ENCODE data around the gene EHBP1.

The EHBP1 gene

GRCh38 chr2:63049211-63049969 is 343.9 kb downstream of the EHBP1 start:
- no peak overlapping the region for H3K27ac Mint-ChIP-seq
- intact Hi-C loops (cut with micrococcal nuclease): no loop called here
- peaks cover 62% of the 10 kb centered on the region for H3K4me1 Mint-ChIP-seq (ENCODE audit: low read depth)
- peaks cover 95% of the 10 kb centered on the region for H3K27me3 Mint-ChIP-seq
- H3K36me3 Mint-ChIP-seq (ENCODE audit: low read depth): no peaks in the 10 kb centered on the region
- no peaks in the 10 kb centered on the region for H3K9me3 Mint-ChIP-seq
- H3K4me3 Mint-ChIP-seq: peak overlapping the region; percentile 70

GRCh38 chr2:63049970-63050333 is 344.4 kb downstream of the EHBP1 start:
- H3K36me3 Mint-ChIP-seq (ENCODE audit: low read depth): no peaks in the 10 kb centered on the region
- peaks cover 96% of the 10 kb centered on the region for H3K27me3 Mint-ChIP-seq
- H3K9me3 Mint-ChIP-seq: no peaks in the 10 kb centered on the region
- peaks cover 67% of the 10 kb centered on the region for H3K4me1 Mint-ChIP-seq (ENCODE audit: low read depth)
- intact Hi-C loops (cut with micrococcal nuclease): no loop called here
- H3K4me3 Mint-ChIP-seq: peak overlapping the region; percentile 70
- H3K27ac Mint-ChIP-seq: no peak overlapping the region

GRCh38 chr2:63050334-63051041 is 345.0 kb downstream of the EHBP1 start, which contains the start of gene OTX1:
TSS of gene OTX1 (plus strand) at chr2:63050830. CDS start at chr2:63052991, 2,161 bp downstream.
- peaks cover 96% of the 10 kb centered on the region for H3K27me3 Mint-ChIP-seq
- peak within 1 kb of the TSS; percentile 70 for H3K4me3 Mint-ChIP-seq
- intact Hi-C loops (cut with micrococcal nuclease): no loop called here
- peaks cover 73% of the 10 kb centered on the region for H3K4me1 Mint-ChIP-seq (ENCODE audit: low read depth)
- no peak within 1 kb of the TSS for H3K27ac Mint-ChIP-seq
- no peaks in the 10 kb centered on the region for H3K36me3 Mint-ChIP-seq (ENCODE audit: low read depth)
- no peaks in the 10 kb centered on the region for H3K9me3 Mint-ChIP-seq

- Mint-ChIP-seq H3K27me3 (peaks cover 96% of the 10 kb centered on the region), H3K4me3 (peak overlapping the region; percentile 68), H3K9me3 (no peaks in the 10 kb centered on the region), H3K27ac (no peak overlapping the region), H3K4me1 (ENCODE audit: low read depth) (peaks cover 80% of the 10 kb centered on the region), H3K36me3 (ENCODE audit: low read depth) (no peaks in the 10 kb centered on the region)
- intact Hi-C loops (cut with micrococcal nuclease): no loop called here
These were observed 345.7 kb downstream of the EHBP1 start for GRCh38 chr2:63051042-63051794.

GRCh38 chr2:63051795-63052333 is 346.4 kb downstream of the EHBP1 start:
- peaks cover 96% of the 10 kb centered on the region for H3K27me3 Mint-ChIP-seq
- intact Hi-C loops (cut with micrococcal nuclease): no loop called here
- H3K9me3 Mint-ChIP-seq: no peaks in the 10 kb centered on the region
- peaks cover 87% of the 10 kb centered on the region for H3K4me1 Mint-ChIP-seq (ENCODE audit: low read depth)
- H3K36me3 Mint-ChIP-seq (ENCODE audit: low read depth): no peaks in the 10 kb centered on the region
- no peak overlapping the region for H3K27ac Mint-ChIP-seq
- H3K4me3 Mint-ChIP-seq: no peak overlapping the region

- intact Hi-C loops (cut with micrococcal nuclease): no loop called here
- Mint-ChIP-seq H3K9me3 (no peaks in the 10 kb centered on the region), H3K36me3 (ENCODE audit: low read depth) (no peaks in the 10 kb centered on the region), H3K4me3 (no peak overlapping the region), H3K27ac (no peak overlapping the region), H3K4me1 (ENCODE audit: low read depth) (peaks cover 90% of the 10 kb centered on the region), H3K27me3 (peaks cover 96% of the 10 kb centered on the region)
These were observed 347.0 kb downstream of the EHBP1 start for GRCh38 chr2:63052411-63053080.

- no peaks in the 10 kb centered on the region for H3K9me3 Mint-ChIP-seq
- H3K4me1 Mint-ChIP-seq (ENCODE audit: low read depth): peaks cover 90% of the 10 kb centered on the region
- H3K27me3 Mint-ChIP-seq: peaks cover 96% of the 10 kb centered on the region
- H3K27ac Mint-ChIP-seq: no peak overlapping the region
- intact Hi-C loops (cut with micrococcal nuclease): no loop called here
- no peaks in the 10 kb centered on the region for H3K36me3 Mint-ChIP-seq (ENCODE audit: low read depth)
- peak overlapping the region; percentile 72 for H3K4me3 Mint-ChIP-seq
These were observed 347.8 kb downstream of the EHBP1 start for GRCh38 chr2:63053081-63053888.

- no peak overlapping the region for H3K27ac Mint-ChIP-seq
- no peaks in the 10 kb centered on the region for H3K36me3 Mint-ChIP-seq (ENCODE audit: low read depth)
- H3K4me3 Mint-ChIP-seq: peak overlapping the region; percentile 72
- intact Hi-C loops (cut with micrococcal nuclease): no loop called here
- H3K27me3 Mint-ChIP-seq: peaks cover 96% of the 10 kb centered on the region
- peaks cover 90% of the 10 kb centered on the region for H3K4me1 Mint-ChIP-seq (ENCODE audit: low read depth)
- H3K9me3 Mint-ChIP-seq: no peaks in the 10 kb centered on the region
These were observed 348.5 kb downstream of the EHBP1 start for GRCh38 chr2:63053889-63054602.

GRCh38 chr2:63054841-63055225 is 349.3 kb downstream of the EHBP1 start:
- intact Hi-C loops (cut with micrococcal nuclease): no loop called here
- Mint-ChIP-seq H3K27ac (no peak overlapping the region), H3K4me1 (ENCODE audit: low read depth) (peaks cover 87% of the 10 kb centered on the region), H3K4me3 (peak overlapping the region; percentile 72), H3K9me3 (no peaks in the 10 kb centered on the region), H3K36me3 (ENCODE audit: low read depth) (no peaks in the 10 kb centered on the region), H3K27me3 (peaks cover 94% of the 10 kb centered on the region)

- peak overlapping the region; percentile 72 for H3K4me3 Mint-ChIP-seq
- H3K27me3 Mint-ChIP-seq: peaks cover 95% of the 10 kb centered on the region
- H3K4me1 Mint-ChIP-seq (ENCODE audit: low read depth): peaks cover 84% of the 10 kb centered on the region
- no peaks in the 10 kb centered on the region for H3K36me3 Mint-ChIP-seq (ENCODE audit: low read depth)
- H3K27ac Mint-ChIP-seq: no peak overlapping the region
- intact Hi-C loops (cut with micrococcal nuclease): no loop called here
- H3K9me3 Mint-ChIP-seq: no peaks in the 10 kb centered on the region
These were observed 350.0 kb downstream of the EHBP1 start for GRCh38 chr2:63055226-63056106.

GRCh38 chr2:63056107-63057050 is 350.9 kb downstream of the EHBP1 start:
- Mint-ChIP-seq H3K27ac (no peak overlapping the region), H3K36me3 (ENCODE audit: low read depth) (no peaks in the 10 kb centered on the region), H3K27me3 (peaks cover 91% of the 10 kb centered on the region), H3K4me1 (ENCODE audit: low read depth) (peaks cover 77% of the 10 kb centered on the region), H3K4me3 (peak overlapping the region; percentile 72), H3K9me3 (no peaks in the 10 kb centered on the region)
- intact Hi-C loops (cut with micrococcal nuclease): no loop called here

Data from dendritic cell treated with granulocyte-macrophage colony-stimulating factor and Interleukin-4, amounts not matched to agents 40 ng/mL and 50 ng/mL, for 4 days (primary cell).